Caki2 (cell line): ENCODE results near the gene DDIT3. TPM values are rescaled to one million over a fixed set of nuclear protein-coding genes. Genes with fewer than 3 reads are reported as not detected.
"Not testable (repeated sequence)": the region's sequence is repeated elsewhere in the genome, so short reads cannot be mapped to it uniquely, and the experiment has no call there.

ENCODE experiments used
- DNase-seq: peaks from one replicate; pipeline ENCODE4 v3.0.0-alpha.2; 2015; ENCODE audit warnings: low read depth
- in situ Hi-C: cut with HindIII; loops from 2 replicates; pipeline ENCODE4 v1.10.0; 2016; ENCODE audit warnings: low sequenced_read_pairs, low pct_unique_long_range_greater_than_20kb, mixed read lengths
- total RNA-seq: library from RNA; depleted of rRNA; stranded (reverse); fragments of >200 nt; shearing (Covaris generic); gene quantifications from 2 replicates; pipeline ENCODE4 v1.2.3, GENCODE V29; 2014; ENCODE audit warnings: low replicate concordance

DDIT3 gene
- total RNA-seq, 1 experiment from 2014 or later, result 19.6 TPM

DNA sequence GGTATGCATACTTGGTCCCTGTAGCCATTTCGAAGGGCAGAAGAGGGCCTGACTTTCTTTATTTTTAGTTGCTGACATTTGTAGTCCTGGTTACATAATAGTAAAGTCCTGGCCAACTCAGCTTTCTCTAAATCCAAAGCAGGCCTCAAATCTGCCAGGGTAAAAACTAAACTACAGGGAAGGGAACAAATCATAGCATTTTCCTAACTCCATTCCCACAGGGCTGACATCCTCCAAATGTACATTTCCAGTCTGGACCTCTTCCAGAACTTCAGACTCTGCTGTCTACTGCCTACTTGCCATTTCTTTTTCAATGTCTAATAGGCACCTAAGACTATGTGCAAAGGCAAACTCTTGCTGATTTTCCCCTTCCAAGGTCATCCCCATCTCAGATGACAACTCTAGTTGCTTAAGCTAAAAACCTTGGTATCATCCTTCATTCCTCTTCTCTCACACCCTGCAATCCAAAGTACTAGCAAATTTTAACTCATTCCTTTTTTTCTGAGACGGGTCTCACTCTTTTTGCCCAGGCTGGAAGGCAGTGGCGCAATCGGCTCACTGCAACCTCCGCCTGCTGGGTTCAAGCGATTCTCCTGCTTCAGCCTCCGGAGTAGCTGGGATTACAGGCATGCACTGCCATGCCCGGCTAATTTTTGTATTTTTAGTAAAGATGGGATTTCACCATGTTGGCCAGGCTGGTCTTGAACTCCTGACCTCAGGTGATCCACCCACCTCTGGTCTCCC, 2.0 kb downstream of the DDIT3 start:
- in situ Hi-C loops, result no loop called here
- no peak for DNase-seq

DNA sequence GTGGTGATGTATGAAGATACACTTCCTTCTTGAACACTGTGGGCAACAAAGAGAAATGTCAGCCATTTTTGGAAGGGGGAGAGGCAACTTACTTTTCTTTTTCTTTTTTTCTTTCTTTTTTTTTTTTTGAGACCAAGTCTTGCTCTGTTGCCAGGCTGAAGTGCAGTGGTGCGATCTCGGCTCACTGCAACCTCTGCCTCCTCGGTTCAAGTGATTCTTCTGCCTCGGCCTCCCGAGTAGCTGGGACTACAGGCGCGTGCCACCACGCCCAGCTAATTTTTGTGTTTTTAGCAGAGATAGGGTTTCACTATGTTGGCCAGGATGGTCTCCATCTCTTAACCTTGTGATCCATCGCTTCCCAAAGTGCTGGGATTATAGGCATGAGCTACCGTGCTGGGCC, 2.6 kb downstream of the DDIT3 start:
- in situ Hi-C loops, DNase-seq: not testable (repeated sequence)

DNA sequence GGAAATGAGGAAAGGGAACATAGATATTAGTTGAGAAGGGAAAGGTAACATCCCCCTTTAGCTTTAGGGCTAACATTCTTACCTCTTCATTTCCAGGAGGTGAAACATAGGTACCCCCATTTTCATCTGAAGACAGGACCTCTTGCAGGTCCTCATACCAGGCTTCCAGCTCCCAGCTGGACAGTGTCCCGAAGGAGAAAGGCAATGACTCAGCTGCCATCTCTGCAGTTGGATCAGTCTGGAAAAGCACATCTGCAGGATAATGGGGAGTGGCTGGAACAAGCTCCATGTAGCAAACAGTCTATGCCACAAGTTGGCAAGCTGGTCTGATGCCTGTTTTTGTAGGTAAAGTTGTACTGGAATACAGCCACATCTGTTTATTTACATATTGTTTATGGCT, 3.1 kb downstream of the DDIT3 start:
- peak; percentile 37 for DNase-seq
- in situ Hi-C loops, result no loop called here

DNA sequence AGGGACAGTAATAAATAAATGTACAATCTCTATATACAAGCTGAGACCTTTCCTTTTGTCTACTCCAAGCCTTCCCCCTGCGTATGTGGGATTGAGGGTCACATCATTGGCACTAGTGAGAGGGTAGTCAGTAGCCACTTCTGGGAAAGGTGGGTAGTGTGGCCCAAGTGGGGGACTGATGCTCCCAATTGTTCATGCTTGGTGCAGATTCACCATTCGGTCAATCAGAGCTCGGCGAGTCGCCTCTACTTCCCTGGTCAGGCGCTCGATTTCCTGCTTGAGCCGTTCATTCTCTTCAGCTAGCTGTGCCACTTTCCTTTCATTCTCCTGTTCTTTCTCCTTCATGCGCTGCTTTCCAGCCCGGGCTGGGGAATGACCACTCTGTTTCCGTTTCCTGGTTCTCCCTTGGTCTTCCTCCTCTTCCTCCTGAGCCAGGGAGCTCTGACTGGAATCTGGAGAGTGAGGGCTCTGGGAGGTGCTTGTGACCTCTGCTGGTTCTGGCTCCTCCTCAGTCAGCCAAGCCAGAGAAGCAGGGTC, 3.6 kb downstream of the DDIT3 start:
- in situ Hi-C loops, result no loop called here

DNA sequence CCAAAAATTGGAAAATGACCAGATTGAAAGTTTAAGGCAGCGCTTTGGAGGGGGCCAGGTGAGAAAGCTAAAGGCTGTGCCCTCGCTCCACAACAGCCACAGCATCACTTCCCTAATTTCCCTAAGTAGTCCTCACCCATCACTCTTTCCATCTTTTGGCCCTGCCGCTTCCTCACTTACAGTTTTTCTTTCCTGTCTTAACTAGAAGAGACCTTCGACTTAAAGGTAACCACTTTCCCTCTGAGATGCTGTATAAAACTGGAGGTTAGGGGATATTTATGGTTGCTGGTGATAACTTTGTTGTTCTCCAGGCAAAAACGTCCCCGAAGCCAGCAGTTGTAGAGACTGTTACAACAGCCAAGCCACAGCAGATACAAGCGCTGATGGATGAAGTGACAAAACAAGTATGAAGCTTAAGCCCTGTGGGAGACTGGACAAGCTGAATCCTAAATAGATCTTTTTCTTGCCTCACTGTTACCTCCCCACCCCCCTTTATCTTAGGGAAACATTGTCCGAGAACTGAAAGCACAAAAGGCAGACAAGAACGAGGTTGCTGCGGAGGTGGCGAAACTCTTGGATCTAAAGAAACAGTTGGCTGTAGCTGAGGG, 4.3 kb downstream of the DDIT3 start:
- no peak for DNase-seq
- in situ Hi-C loops, result no loop called here

More for the DNA sequence above, 3.6 kb downstream of the DDIT3 start:
- DNase-seq, result no peak

DNA sequence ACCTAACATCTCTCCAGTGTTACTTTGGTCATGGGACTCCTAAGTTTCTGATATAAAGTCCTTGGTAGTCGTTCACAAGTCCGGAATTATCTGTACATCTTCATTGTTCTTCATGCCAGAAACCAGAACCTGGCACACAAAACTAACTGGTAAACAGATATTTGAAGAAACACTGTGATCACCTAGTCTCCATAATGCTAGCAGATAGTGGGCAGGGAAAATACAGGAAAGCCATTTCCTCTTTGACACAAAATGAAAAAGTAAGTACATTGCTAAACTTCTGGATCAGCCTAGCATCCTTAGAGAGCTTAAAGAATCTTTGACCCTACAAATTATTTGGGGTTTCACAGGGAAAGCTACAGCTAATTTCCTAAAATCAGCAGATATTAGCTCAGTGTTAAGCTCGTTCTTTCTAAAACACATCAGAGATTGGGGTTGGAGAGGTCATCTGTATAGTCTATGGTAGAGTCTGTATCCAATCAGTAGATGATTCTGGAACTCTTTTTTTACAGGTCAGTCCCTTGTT, 4.8 kb downstream of the DDIT3 start:
- in situ Hi-C loops, result no loop called here
- DNase-seq, result no peak

DNA sequence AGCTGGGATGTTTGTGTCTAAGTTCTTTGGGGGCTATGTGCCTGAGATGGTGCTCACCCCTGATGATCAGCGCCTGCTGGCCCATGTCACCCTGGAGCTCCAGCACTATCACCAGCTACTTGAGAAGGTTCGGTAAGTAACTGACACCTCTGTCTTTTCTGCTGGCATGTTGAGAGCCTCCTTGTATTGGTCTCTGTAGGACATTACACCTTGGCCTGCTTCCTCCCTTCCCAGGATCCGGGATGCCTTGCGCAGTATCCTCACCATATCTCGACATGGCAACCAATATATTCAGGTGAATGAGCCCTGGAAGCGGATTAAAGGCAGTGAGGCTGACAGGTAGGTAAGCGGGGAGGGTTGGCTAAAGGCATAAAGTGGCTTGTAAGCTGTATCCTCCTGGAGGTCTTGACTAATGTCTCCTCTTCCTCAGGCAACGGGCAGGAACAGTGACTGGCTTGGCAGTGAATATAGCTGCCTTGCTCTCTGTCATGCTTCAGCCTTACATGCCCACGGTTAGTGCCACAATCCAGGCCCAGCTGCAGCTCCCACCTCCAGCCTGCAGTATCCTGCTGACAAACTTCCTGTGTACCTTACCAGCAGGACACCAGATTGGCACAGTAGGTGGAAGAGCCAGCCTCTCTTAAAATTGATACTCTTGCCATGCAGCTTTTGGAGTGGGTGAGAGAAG, 5.5 kb downstream of the DDIT3 start:
- in situ Hi-C loops, result no loop called here
- DNase-seq, result no peak

DNA sequence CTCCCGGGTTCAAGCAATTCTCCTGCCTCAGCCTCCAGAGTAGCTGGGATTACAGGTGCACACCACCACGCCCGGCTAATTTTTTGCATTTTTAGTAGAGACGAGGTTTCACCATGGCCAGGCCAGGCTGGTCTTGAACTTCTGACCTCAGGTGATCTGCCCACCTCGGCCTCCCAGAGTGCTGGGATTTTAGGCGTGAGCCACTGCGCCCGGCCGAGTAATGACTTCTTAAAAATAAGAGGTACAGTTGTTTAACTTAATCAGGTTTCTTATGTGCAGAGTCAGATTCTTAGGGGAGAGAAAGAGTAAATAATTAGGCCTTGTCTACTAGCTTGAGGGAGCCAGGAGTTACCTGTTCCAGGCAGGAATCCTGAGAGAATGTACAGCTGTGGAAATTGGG, 6.1 kb downstream of the DDIT3 start:
- in situ Hi-C loops, DNase-seq: not testable (repeated sequence)

DNA sequence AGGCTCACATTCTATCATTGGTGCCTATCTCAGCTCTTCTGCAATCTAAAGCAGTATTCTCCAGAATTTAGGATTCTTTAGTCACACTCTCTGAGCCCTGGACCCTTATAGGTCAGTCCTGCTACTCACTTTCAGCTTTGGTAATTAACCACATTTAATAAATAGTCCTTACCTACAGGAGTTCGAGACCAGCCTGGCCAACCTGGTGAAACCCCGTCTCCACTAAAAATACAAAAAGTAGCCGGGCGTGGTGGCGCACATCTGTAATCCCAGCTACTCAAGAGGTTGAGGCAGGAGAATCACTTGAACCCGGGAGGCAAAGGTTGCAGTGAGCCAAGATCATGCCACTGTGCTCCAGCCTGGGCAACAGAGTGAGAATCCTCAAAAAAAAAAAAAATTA, 6.6 kb downstream of the DDIT3 start:
- in situ Hi-C loops, DNase-seq: not testable (repeated sequence)

DNA sequence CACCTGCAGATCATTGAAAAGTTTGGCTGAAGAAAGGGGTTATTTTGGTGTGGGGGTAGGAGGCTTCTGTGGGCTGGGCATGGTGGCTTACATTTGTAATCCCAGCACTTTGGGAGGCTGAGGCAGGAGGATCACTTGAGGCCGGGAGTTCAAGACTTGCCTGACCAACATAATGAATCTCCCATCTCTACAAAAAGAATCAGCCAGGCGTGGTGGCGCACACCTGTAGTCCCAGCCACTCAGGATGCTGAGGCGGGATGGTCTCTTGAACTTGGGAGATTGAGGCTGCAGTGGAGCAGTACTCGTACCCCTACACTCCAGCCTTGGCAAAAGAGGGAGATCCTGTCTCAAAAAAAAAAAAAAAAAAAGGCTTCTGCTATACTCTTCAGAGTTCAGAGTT, 7.0 kb downstream of the DDIT3 start:
- DNase-seq, result no peak
- in situ Hi-C loops, result no loop called here

DNA sequence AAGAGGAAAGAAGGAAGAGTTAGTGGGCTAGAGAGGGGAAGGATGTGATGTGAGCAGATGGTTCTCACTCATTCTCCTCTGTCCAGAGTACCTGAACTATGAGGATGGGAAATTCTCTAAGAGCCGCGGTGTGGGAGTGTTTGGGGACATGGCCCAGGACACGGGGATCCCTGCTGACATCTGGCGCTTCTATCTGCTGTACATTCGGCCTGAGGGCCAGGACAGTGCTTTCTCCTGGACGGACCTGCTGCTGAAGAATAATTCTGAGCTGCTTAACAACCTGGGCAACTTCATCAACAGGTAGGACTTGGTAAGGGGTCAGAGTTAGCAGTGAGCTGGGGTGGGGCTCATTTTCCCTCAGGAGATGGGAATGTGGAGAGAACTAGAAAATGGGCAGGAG, 7.6 kb downstream of the DDIT3 start:
- no peak for DNase-seq
- in situ Hi-C loops, result no loop called here

DNA sequence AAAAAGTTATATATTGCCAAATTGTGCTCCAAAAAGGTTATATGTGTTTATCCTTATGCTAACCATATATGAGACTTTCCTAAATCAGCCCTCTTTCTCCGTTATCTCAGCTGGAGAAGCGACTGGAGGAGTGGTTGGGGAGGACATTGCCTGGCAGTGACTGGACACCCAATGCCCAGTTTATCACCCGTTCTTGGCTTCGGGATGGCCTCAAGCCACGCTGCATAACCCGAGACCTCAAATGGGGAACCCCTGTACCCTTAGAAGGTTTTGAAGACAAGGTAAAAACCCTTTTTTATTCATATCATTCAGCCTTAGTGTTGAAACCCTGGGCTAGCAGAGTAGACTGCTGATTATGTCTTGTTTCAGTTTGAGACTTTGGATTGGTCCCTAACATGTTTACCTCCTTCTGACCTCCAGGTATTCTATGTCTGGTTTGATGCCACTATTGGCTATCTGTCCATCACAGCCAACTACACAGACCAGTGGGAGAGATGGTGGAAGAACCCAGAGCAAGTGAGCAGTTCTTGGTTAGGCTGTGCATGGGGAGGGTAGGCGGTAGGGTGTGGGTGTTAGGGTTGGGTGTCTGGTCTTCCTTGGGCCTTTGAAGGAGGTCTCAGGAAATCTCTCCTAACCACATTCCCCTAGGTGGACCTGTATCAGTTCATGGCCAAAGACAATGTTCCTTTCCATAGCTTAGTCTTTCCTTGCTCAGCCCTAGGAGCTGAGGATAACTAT, 8.6 kb downstream of the DDIT3 start:
- in situ Hi-C loops, result no loop called here
- DNase-seq, result no peak

DNA sequence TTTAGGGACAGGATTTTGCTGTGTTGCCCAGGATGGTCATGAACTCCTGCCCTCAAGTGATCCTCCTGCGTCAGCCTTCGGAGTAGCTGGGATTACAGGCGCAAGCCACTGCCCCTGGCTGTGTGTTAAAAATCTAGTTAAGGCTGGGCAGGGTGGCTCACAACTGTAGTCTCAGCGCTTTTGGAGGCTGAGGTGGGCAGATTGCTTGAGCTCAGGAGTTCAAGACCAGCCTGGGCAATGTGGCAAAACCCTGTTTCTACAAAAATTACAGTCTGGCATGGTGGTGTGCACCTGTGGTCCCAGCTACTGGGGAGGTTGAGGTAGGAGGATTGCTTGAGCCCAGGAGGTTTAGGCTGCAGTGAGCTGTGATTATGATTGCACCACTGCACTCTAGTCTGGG, 9.2 kb downstream of the DDIT3 start:
- in situ Hi-C loops, result no loop called here
- no peak for DNase-seq

DNA sequence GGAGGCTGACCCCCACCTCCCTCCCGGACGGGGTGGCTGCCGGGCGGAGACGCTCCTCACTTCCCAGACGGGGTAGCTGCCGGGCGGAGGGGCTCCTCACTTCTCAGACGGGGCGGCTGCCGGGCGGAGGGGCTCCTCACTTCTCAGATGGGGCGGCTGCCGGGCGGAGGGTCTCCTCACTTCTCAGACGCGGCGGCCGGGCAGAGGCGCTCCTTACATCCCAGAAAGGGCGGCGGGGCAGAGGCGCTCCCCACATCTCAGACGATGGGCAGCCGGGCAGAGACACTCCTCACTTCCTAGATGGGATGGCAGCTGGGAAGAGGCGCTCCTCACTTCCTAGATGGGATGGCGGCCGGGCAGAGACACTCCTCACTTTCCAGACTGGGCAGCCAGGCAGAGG, 12.5 kb downstream of the DDIT3 start:
- in situ Hi-C loops, DNase-seq: not testable (repeated sequence)

DNA sequence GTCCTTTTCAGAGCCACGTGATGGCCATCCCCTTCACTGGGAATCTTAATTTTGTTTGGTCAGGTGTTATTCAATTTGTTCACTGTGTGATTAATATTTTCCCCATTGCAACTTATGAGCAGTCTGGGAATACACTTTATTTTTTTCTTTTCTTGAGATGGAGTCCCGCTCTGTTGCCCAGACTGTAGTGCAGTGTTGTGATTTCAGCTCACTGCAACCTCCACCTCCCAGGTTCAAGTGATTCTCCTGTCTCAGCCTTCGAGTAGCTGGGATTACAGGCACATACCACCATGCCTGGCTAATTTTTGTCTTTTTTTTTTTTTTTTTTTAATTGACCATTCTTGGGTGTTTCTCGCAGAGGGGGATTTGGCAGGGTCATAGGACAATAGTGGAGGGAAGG, 13.8 kb downstream of the DDIT3 start:
- in situ Hi-C loops, DNase-seq: not testable (repeated sequence)

DNA sequence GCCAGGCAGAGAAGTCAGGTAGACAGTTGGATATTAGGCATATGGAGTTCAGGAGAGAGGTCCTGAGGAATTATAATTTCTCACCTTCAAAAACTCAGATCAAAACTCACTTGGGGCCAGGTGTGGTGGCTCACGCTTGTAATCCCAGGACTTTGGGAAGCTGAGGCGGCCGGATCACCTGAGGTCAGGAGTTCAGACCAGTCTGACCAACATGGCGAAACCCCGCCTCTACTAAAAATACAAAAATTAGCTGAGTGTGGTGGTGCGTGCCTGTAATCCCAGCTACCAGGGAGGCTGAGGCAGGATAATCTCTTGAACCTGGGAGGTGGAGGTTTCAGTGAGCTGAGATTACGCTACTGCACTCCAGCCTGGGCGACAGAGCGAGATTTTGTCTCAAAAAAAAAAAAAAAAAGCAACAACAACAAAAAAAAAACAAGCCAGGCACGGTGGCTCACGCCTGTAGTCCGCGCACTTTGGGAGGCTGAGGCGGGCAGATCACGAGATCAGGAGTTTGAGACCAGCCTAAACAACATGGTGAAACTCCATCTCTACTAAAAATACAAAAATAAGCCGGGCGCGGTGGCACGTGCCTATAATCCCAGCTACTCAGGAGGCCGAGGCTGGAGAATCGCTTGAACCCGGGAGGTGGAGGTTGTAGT, 17.9 kb downstream of the DDIT3 start:
- in situ Hi-C loops, DNase-seq: not testable (repeated sequence)

DNA sequence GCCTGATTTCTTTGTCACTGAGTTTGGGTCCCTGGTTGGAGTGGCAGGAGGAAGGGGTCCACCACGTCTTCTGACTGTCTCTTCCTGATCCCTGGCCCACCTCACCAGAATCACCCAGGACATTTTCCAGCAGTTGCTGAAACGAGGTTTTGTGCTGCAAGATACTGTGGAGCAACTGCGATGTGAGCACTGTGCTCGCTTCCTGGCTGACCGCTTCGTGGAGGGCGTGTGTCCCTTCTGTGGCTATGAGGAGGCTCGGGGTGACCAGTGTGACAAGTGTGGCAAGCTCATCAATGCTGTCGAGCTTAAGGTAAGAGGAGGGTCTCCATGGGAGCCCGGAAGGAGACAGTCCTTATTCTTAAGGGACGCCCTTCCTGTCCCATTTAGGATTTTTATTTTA, 20.1 kb downstream of the DDIT3 start:
- DNase-seq, result no peak
- in situ Hi-C loops, result no loop called here

DNA sequence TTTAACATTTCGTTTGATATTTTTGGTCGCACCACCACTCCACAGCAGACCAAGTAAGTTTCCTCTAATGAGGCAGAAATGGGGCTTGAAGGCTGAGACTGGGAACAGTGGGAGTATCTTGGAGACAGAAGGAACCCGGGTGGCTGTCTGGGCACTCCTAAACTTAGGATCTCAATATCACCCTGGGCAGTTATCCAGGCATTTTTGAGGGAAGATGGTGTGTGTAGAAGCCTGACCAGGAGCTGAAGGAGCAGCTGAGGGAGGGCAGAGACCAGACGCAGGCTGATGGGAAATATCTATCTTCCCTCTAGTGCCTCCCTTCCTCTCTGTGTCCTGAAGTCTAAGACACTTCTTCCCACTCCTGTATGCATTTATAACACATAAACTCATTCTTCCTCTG, 21.7 kb downstream of the DDIT3 start:
- in situ Hi-C loops, result no loop called here
- DNase-seq, result no peak
